ENCODE data around the gene SLC25A21. TPM values are rescaled to one million over a fixed set of nuclear protein-coding genes. Genes with fewer than 3 reads are reported as not detected.
"Not testable (repeated sequence)": the region's sequence is repeated elsewhere in the genome, so short reads cannot be mapped to it uniquely, and the experiment has no call there.

The SLC25A21 gene
- total RNA-seq, 1 donor from 2014 or later: 0.81 TPM

DNA sequence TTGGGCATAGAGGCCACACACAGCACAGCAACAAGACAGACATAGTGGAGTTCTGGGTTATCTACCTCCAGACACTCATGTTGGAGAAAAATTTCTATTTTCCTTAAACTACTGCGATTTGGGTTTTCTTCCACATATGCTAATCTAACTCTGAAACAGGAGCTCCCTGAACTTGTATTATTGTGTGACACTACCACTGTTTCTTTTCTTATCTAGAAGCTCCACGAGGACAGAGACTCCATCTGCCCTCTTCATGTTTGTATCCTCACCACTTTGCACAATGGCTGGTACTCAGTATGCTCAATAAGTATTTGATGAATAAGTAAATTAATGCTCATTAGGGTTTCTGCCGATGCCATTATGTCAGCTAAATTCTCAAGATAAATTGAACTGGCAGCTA is 292.1 kb downstream of the SLC25A21 start:
- TF ChIP-seq, protein P1, sequence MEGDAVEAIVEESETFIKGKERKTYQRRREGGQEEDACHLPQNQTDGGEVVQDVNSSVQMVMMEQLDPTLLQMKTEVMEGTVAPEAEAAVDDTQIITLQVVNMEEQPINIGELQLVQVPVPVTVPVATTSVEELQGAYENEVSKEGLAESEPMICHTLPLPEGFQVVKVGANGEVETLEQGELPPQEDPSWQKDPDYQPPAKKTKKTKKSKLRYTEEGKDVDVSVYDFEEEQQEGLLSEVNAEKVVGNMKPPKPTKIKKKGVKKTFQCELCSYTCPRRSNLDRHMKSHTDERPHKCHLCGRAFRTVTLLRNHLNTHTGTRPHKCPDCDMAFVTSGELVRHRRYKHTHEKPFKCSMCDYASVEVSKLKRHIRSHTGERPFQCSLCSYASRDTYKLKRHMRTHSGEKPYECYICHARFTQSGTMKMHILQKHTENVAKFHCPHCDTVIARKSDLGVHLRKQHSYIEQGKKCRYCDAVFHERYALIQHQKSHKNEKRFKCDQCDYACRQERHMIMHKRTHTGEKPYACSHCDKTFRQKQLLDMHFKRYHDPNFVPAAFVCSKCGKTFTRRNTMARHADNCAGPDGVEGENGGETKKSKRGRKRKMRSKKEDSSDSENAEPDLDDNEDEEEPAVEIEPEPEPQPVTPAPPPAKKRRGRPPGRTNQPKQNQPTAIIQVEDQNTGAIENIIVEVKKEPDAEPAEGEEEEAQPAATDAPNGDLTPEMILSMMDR (conservative IDR thresholded peaks at IDR 0.05; ENCODE audit: low read depth, low read length): no peak
- DNase-seq (ENCODE audit: low read depth): no peak

DNA sequence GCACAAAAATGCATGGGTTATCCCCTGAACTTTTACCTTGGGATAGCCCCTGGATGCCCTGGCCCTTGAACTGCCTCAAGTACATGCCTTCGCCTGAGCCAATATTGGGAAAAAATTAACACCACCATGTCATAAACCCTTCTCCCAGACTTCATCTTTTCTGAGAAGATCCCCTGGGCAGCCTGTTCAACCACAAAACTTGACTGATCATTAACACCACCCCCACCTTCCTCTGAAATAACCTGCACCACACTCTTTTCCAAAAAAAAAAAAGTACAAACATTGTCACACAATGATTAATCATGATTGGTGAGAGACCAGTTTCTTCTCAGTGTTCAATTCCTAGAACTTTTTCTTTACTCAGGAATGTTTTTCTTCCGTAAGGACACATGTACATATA is 292.8 kb downstream of the SLC25A21 start:
- H3K4me3 ChIP-seq (ENCODE audit: low read depth, low read length): no peak overlapping the region
- DNase-seq (ENCODE audit: low read depth): peak; percentile 37
- TF ChIP-seq, protein P1 (conservative IDR thresholded peaks at IDR 0.05; ENCODE audit: low read depth, low read length): no peak

More for the DNA sequence above, 292.1 kb downstream of the SLC25A21 start:
- H3K4me3 ChIP-seq (ENCODE audit: low read depth, low read length): no peak overlapping the region

DNA sequence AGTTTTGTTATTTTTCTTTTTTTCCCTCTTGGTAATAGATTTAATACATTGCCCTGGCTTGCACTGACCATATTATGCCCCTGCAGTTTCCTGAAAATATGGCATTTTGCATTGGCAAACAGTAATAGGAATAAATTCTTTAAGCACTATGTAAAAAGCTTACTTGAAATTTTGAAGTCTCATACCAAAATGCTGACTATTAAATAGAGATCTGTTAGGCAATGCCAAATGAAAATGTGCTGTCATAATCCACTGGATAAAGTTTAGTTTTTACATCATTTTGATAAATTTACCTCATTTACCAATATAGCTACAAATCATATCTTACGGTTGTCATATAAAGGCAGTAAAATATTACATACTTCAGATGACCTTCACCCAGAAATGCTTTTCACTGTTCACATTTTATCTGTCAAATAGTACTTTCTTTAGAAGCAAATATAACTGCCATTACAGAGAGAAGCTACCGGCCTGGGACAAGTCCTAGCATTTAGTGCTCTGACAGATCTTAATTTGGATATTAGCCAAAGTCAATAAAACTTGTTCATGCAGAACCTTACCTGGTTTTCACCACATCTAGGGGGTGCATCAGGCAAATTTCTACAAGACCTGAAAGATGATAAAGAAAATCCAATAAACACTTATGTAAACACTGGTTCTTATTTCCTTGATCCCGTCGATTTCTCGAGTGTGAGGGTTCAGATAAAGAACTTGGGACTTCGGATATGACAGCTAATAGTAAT is 297.8 kb downstream of the SLC25A21 start:
- no peak overlapping the region for H3K4me3 ChIP-seq (ENCODE audit: low read depth, low read length)
- TF ChIP-seq, protein P1 (conservative IDR thresholded peaks at IDR 0.05; ENCODE audit: low read depth, low read length): no peak
- no peak for DNase-seq (ENCODE audit: low read depth)

DNA sequence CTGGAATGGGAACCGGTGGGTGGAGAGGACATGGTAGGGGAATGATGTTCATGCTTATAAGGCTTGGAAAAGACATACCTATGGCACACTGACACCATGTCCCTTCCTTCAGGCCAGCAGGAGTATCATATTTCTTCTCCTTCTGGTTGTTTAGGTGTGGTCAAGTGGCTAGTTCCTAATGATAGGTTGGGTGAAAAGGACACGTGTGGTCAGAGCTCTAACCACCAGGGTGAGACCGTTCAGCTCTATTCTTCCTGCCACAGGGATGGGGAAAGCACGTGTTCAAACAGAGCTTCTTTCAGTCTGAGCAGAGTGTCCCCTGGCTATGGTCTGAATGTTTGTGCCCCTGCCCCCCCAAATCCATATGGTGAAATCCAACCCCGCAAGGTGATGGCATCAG is 301.6 kb downstream of the SLC25A21 start:
- no peak for DNase-seq (ENCODE audit: low read depth)
- H3K4me3 ChIP-seq (ENCODE audit: low read depth, low read length): no peak overlapping the region
- TF ChIP-seq, protein P1 (conservative IDR thresholded peaks at IDR 0.05; ENCODE audit: low read depth, low read length): no peak

DNA sequence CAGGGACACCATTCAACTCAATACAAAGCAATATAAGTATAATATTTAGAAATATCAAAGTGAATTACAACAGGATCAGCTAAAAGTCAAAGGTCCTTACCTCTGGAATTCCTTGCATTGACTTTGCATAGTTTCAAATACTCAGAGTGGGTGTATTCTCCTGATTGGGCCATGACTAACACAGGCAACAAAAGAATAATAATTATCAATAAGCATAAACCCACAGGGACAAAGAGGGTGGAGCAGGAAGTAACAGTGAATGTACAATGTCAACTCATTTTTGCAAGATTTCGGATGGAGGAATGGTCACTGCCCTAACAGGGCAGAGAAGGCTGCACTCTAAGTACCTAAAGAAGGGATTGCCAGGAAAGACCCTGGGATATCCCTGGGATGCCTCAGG is 303.3 kb downstream of the SLC25A21 start:
- H3K4me3 ChIP-seq (ENCODE audit: low read depth, low read length): no peak overlapping the region
- DNase-seq (ENCODE audit: low read depth): no peak
- TF ChIP-seq, protein P1 (conservative IDR thresholded peaks at IDR 0.05; ENCODE audit: low read depth, low read length): no peak

DNA sequence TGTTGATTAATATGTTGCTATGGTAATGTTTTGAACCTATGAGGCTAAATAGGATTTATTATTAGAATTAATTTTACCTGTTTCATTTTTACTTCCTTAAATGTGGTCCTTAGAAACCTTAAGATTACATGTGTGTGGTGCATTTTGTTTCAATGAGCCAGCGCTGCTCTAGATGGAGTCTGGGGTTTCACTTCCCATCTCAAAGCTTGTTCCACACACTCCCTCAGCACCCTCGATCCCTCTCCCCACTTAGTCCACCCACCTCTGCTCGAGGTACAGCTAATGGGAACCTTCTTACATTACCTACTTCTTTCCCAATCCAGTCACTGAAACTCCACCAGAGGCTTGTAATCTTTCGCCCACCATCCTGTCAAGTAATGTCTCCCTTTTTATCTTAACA is 305.5 kb downstream of the SLC25A21 start:
- TF ChIP-seq, protein P1 (conservative IDR thresholded peaks at IDR 0.05; ENCODE audit: low read depth, low read length): no peak
- no peak overlapping the region for H3K4me3 ChIP-seq (ENCODE audit: low read depth, low read length)
- no peak for DNase-seq (ENCODE audit: low read depth)

DNA sequence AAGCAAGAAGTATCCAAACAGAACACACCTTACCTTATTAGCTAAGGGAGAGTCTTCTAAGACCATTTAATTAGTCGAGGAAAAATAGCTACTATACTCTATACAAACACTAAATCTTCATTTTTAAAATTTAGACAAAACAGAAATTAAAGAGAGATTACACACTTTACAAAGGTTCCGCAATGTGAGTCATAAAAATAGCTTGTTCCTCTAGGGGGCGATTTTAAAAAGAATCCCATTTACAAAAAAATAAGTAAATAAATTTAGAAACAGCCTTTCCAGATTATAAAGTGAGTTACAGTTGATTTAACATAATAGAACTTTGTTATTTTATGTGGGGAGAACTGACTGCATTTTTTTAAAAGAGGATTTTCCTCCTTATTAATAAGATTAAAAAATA is 309.1 kb downstream of the SLC25A21 start:
- no peak for DNase-seq (ENCODE audit: low read depth)
- H3K4me3 ChIP-seq (ENCODE audit: low read depth, low read length): no peak overlapping the region
- TF ChIP-seq, protein P1 (conservative IDR thresholded peaks at IDR 0.05; ENCODE audit: low read depth, low read length): peak; percentile 23

DNA sequence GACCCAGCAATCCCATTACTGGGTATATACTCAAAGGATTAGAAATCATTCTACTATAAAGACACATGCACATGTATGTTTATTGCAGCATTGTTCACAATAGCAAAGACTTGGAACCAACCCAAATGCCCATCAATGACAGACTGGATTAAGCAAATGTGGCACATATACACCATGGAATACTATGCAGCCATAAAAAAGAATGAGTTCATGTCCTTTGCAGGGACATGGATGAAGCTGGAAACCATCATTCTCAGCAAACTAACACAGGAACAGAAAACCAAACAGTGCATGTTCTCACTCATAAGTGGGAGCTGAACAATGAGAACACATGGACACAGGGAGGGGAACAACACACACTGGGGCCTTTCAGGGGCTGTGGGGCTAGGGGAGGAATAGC is 310.2 kb downstream of the SLC25A21 start:
- H3K4me3 ChIP-seq (ENCODE audit: low read depth, low read length); DNase-seq (ENCODE audit: low read depth): not testable (repeated sequence)

All from epithelial cell of proximal tubule (primary cell).